B cell (primary cell): ENCODE measurements around the gene STXBP1. TPM values are rescaled to one million over a fixed set of nuclear protein-coding genes. Genes with fewer than 3 reads are reported as not detected.

Experiments used
- ATAC-seq: fragments of 200-7000 bp; cut with Tn5 transposase; one replicate; pipeline ENCODE4 v1.10.0; 2021; ENCODE audit warnings: low read depth, mild to moderate bottlenecking, moderate number of reproducible peaks, moderate library complexity
- CTCF ChIA-PET: fragments of 350-600 bp; sonication (Branson Sonifier 250); formaldehyde crosslinking; loops from one replicate; lab custom pipeline; 2021; ENCODE audit warnings: antibody characterized with exemption, inconsistent platforms; lab: Charles Lee
- POLR2A ChIA-PET: fragments of 350-600 bp; sonication (Branson Sonifier 250); formaldehyde crosslinking; loops from one replicate; lab custom pipeline; 2021; ENCODE audit warnings: antibody characterized with exemption; lab: Charles Lee
- DNase-seq: peaks from one replicate; pipeline ENCODE4 v3.0.0; 2013
- H2AFZ ChIP-seq: 2 replicates; pipeline ENCODE4 v1.6.1; 2012; ENCODE audit warnings: mild to moderate bottlenecking, low read depth, low read length; ENCODE audit not compliant: insufficient read depth, poor library complexity, severe bottlenecking
- H3K27ac ChIP-seq, 2 donors: 1 replicate in 1 of 2; 2 replicates in 1 of 2; pipeline ENCODE4 v1.5.1; 2012 to 2013; ENCODE audit warnings: low read length in 2 of 2, mild to moderate bottlenecking in 2 of 2, moderate library complexity in 1 of 2
- H3K27me3 ChIP-seq, 4 experiments: fragments of 200-600 bp in 1 of 4; sonication (generic) in 1 of 4; replicated peaks in 1 of 4; 1 replicate in 2 of 4; 2 replicates in 2 of 4; pipeline versions ENCODE4 v1.6.1 to v1.7.0; 2013 to 2016; ENCODE audit warnings: low read length in 3 of 4, mild to moderate bottlenecking in 2 of 4, mixed read lengths in 1 of 4, moderate library complexity in 1 of 4; ENCODE audit not compliant: insufficient read depth in 4 of 4, control insufficient read depth in 3 of 4; ENCODE audit errors: control extremely low read depth in 1 of 4
- H3K36me3 ChIP-seq, 2 experiments: replicated peaks in 1 of 2; 1 replicate in 1 of 2; 2 replicates in 1 of 2; pipeline versions ENCODE4 v1.6.1 to v1.7.1; 2013; ENCODE audit warnings: low read length in 1 of 2; ENCODE audit not compliant: insufficient read depth in 2 of 2, control insufficient read depth in 1 of 2; ENCODE audit errors: control extremely low read depth in 1 of 2, extremely low read depth in 1 of 2
- H3K4me1 ChIP-seq, 2 donors: fragments of 200-600 bp in 1 of 2; sonication (generic) in 1 of 2; 1 replicate in 1 of 2; 2 replicates in 1 of 2; pipeline versions ENCODE4 v1.5.1 to v1.6.1; 2013 to 2017; ENCODE audit warnings: low read length in 2 of 2; ENCODE audit not compliant: control insufficient read depth in 2 of 2, insufficient read depth in 2 of 2
- H3K4me2 ChIP-seq: replicated peaks from 2 replicates; pipeline ENCODE3; 2012; ENCODE audit warnings: mild to moderate bottlenecking, low read depth, low read length; ENCODE audit not compliant: poor library complexity, severe bottlenecking
- H3K4me3 ChIP-seq, 5 experiments: fragments of 200-600 bp in 1 of 5; sonication (generic) in 1 of 5; 1 replicate in 3 of 5; 2 replicates in 2 of 5; pipeline versions ENCODE4 v1.5.1 to v1.7.0; 2011 to 2016; ENCODE audit warnings: low read length in 4 of 5, mild to moderate bottlenecking in 4 of 5, low read depth in 2 of 5, control low read depth in 1 of 5, moderate library complexity in 1 of 5; ENCODE audit not compliant: insufficient read depth in 1 of 5; ENCODE audit errors: control extremely low read depth in 1 of 5, extremely low read depth in 1 of 5
- H3K79me2 ChIP-seq: fragments of 200-600 bp; sonication (generic); one replicate; pipeline ENCODE4 v1.6.0; 2016; ENCODE audit warnings: low read length; ENCODE audit not compliant: control insufficient read depth, insufficient read depth
- H3K9ac ChIP-seq: fragments of 200-600 bp; sonication (generic); 2 replicates; pipeline ENCODE4 v1.6.1; 2017; ENCODE audit warnings: mild to moderate bottlenecking, low read length, moderate library complexity
- H3K9me3 ChIP-seq, 3 donors: one replicate each; pipeline versions ENCODE4 v1.6.1 to v1.7.1; 2013; ENCODE audit warnings: low read length in 2 of 3; ENCODE audit not compliant: control insufficient read depth in 2 of 3, insufficient read depth in 1 of 3; ENCODE audit errors: control extremely low read depth in 1 of 3
- H4K20me1 ChIP-seq: 2 replicates; pipeline ENCODE4 v1.6.0; 2012; ENCODE audit warnings: mild to moderate bottlenecking, low read length; ENCODE audit not compliant: insufficient read depth, control insufficient read depth, poor library complexity, severe bottlenecking
- H3K27ac Mint-ChIP-seq: one replicate; pipeline ENCODE4 v1.8.0; 2021; ENCODE audit warnings: mixed read lengths
- H3K27me3 Mint-ChIP-seq: one replicate; pipeline ENCODE4 v1.8.0; 2021; ENCODE audit warnings: mixed read lengths
- H3K4me1 Mint-ChIP-seq: one replicate; pipeline ENCODE4 v1.8.0; 2021; ENCODE audit warnings: mixed read lengths
- H3K4me3 Mint-ChIP-seq: one replicate; pipeline ENCODE4 v1.8.0; 2021; ENCODE audit warnings: mixed read lengths
- H3K9me3 Mint-ChIP-seq: one replicate; pipeline ENCODE4 v1.8.0; 2022; ENCODE audit warnings: mixed read lengths; ENCODE audit not compliant: insufficient read depth
- EZH2 ChIP-seq: IDR thresholded peaks from 2 replicates; pipeline ENCODE4 v1.6.1; 2012; ENCODE audit warnings: borderline replicate concordance, low read depth, mild to moderate bottlenecking, moderate library complexity, low read length; ENCODE audit not compliant: insufficient read depth, poor library complexity, severe bottlenecking
- WGBS: methylation state at CpG from one replicate; pipeline ENCODE4 v1.1.5; 2013; ENCODE audit warnings: missing lambda C conversion rate; ENCODE audit not compliant: insufficient coverage; 5-methylcytosine and 5-hydroxymethylcytosine counted together
- intact Hi-C: fragments of 100-400 bp; cut with micrococcal nuclease; formaldehyde crosslinking; loops from one replicate; pipeline ENCODE4 v1.10.0; 2022
- polyA plus RNA-seq: library from polyadenylated mRNA; depleted of rRNA; stranded (reverse); fragments of >200 nt; gene quantifications from 2 replicates; pipeline ENCODE4 v1.2.3, GENCODE V29; 2012
- total RNA-seq, 2 donors: library from RNA; stranded (reverse); fragments of 120-200 nt in 1 of 2; gene quantifications; 1 replicate in 1 of 2; 2 replicates in 1 of 2; pipeline versions ENCODE4 v1.2.3 to v1.2.4, GENCODE V29; 2013 to 2022
- TF ChIP-seq, protein P1 (sequence below): fragments of 200-600 bp; IDR thresholded peaks from one replicate; pipeline ENCODE4 v1.8.0; 2022; ENCODE audit warnings: antibody characterized with exemption, mild to moderate bottlenecking

STXBP1 gene
- total and polyA plus RNA-seq, 2 donors (not counting 1 experiment from before 2014, with no cell fraction given): 0.62 TPM; not detected in 1

DNA sequence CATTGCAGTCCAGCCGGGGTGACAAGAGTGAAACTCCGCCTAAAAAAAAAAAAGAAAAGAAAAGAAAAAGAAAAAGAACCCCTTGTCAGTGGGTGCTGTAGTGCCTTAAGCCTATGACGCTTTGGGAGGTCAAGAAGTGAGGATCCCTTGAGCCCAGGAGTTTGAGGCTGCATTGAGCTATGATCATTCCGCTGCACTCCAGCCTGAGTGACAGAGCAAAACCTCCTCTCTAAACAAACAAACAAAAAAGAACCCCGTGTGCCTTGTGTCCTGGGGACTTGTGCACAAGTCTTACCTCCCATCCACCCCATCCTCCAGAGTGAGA is 33.5 kb upstream of the STXBP1 start:
- WGBS: 67% methylated on average over 4 of the region's 5 CpGs
- Histone ChIP-seq H2AFZ (no peak overlapping the region), H3K4me3 (no peak overlapping the region), H3K9ac (no peak overlapping the region), H3K79me2 (no peaks in the 10 kb centered on the region), H3K9me3 (no peaks in the 10 kb centered on the region), H3K4me1 (no peaks in the 10 kb centered on the region), H3K36me3 (no peaks in the 10 kb centered on the region), H3K27ac (no peak overlapping the region), H3K4me2 (no peak overlapping the region), H3K27me3 (peaks cover 0 to 12% (median 4%) of the 10 kb centered on the region in 4 experiments), H4K20me1 (no peaks in the 10 kb centered on the region)
- CTCF ChIA-PET: interaction anchor here (1.2 kb wide), 1 partner anchor 75 kb away, joined by 3 read pairs; no protein-coding TSS in a partner anchor
- peaks cover 27% of the 10 kb centered on the region for H3K27me3 Mint-ChIP-seq
- intact Hi-C loops: no loop called here
- TF ChIP-seq, protein P1, sequence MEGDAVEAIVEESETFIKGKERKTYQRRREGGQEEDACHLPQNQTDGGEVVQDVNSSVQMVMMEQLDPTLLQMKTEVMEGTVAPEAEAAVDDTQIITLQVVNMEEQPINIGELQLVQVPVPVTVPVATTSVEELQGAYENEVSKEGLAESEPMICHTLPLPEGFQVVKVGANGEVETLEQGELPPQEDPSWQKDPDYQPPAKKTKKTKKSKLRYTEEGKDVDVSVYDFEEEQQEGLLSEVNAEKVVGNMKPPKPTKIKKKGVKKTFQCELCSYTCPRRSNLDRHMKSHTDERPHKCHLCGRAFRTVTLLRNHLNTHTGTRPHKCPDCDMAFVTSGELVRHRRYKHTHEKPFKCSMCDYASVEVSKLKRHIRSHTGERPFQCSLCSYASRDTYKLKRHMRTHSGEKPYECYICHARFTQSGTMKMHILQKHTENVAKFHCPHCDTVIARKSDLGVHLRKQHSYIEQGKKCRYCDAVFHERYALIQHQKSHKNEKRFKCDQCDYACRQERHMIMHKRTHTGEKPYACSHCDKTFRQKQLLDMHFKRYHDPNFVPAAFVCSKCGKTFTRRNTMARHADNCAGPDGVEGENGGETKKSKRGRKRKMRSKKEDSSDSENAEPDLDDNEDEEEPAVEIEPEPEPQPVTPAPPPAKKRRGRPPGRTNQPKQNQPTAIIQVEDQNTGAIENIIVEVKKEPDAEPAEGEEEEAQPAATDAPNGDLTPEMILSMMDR: no peak
- no peak for TF ChIP-seq EZH2
- no peak overlapping the region for H3K4me3 Mint-ChIP-seq
- POLR2A ChIA-PET: interaction anchor here (0.7 kb wide), 1 partner anchor 107 kb away, joined by 9 read pairs; no protein-coding TSS in a partner anchor
- DNase-seq (no peak), ATAC-seq (no peak)
- no peaks in the 10 kb centered on the region for H3K9me3 Mint-ChIP-seq
- H3K4me1 Mint-ChIP-seq: peaks cover 2% of the 10 kb centered on the region
- no peak overlapping the region for H3K27ac Mint-ChIP-seq

DNA sequence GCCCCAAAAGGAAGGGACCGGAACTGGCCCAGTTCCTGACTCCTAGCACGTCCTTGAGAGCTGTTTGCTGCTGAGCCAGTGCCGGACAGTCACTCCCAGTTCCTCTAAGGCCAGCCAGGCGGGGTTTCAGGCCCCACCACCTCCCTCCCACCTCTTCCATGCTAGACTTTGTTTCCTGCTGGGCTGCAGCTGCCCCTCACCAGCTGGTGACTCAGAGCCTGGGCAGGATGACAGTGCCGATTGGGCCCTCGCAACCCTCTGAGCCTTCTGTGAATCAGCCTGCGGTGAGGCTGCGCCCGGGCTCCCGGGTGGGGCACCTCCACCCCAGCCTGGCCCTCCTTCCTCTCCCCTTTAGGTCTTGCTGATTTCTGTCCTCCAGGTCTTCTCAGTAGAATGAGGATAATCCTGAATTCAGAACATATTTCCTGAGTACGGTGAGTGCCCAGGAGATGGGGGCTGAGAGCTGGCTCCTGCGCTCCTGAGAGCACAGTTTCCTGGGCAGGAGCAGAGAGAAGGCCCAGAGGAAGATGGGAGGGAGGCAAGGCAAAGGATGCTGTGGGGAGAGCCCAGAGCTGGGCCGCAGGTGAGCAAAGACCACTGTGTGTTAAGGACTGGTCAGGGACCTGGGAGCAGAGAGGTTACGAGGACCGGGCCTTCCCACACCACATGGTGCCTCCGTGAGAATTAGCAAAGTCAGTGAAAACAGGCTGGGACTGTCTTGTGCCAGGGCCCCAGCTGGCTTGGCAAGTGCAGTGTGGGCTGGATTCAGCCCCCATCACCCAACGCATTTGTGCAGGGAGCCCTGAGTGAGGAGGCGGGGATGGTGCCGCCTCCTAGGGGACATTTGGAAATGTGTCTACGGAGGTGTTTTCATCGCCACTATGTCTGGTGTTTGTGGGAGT is 32.9 kb upstream of the STXBP1 start:
- intact Hi-C loops: no loop called here
- Histone ChIP-seq H3K36me3 (no peaks in the 10 kb centered on the region), H3K27me3 (peaks cover 0 to 12% (median 4%) of the 10 kb centered on the region in 4 experiments), H3K4me1 (no peaks in the 10 kb centered on the region), H3K4me3 (no peak overlapping the region), H3K9ac (no peak overlapping the region), H3K79me2 (no peaks in the 10 kb centered on the region), H3K27ac (no peak overlapping the region), H3K9me3 (no peaks in the 10 kb centered on the region), H2AFZ (no peak overlapping the region), H3K4me2 (no peak overlapping the region), H4K20me1 (no peaks in the 10 kb centered on the region)
- TF ChIP-seq, protein P1: no peak
- TF ChIP-seq EZH2: no peak
- Mint-ChIP-seq H3K4me3 (no peak overlapping the region), H3K4me1 (peaks cover 2% of the 10 kb centered on the region), H3K27me3 (peaks cover 30% of the 10 kb centered on the region), H3K27ac (no peak overlapping the region), H3K9me3 (no peaks in the 10 kb centered on the region)
- DNase-seq (no peak), ATAC-seq (no peak)
- ChIA-PET POLR2A (no interaction called here), CTCF (interaction anchor here (1.2 kb wide), 1 partner anchor 75 kb away, joined by 3 read pairs; no protein-coding TSS in a partner anchor)
- 55% methylated on average over 17 of the region's 21 CpGs for WGBS
